Neural cell (in vitro differentiated cells): ENCODE measurements around the gene FAM8A1. TPM values are rescaled to one million over a fixed set of nuclear protein-coding genes. Genes with fewer than 3 reads are reported as not detected.

Source experiments
- H2AFZ ChIP-seq: fragments of 200-600, 300-800 bp; sonication (generic), shearing (Covaris generic); 2 replicates; pipeline ENCODE4 v1.6.0; 2014; ENCODE audit warnings: low read depth, mild to moderate bottlenecking, antibody characterized with exemption, low read length, moderate library complexity
- H3F3A ChIP-seq: fragments of 200-600 bp; shearing (Covaris generic); 2 replicates; pipeline ENCODE4 v1.6.1; 2016; ENCODE audit warnings: mild to moderate bottlenecking, moderate library complexity, mixed read lengths, antibody characterized with exemption, low read length; ENCODE audit not compliant: insufficient read depth, poor library complexity, severe bottlenecking
- H3K27ac ChIP-seq: fragments of 200-600, 300-800 bp; sonication (generic), shearing (Covaris generic); 2 replicates; pipeline ENCODE4 v1.5.1; 2014; ENCODE audit warnings: mild to moderate bottlenecking, low read length, moderate library complexity
- H3K27me3 ChIP-seq: fragments of 300-800, 200-600 bp; sonication (generic), shearing (Covaris generic); 2 replicates; pipeline ENCODE4 v1.6.0; 2014; ENCODE audit warnings: mild to moderate bottlenecking, low read depth, low read length, moderate library complexity; ENCODE audit not compliant: insufficient read depth
- H3K36me3 ChIP-seq: fragments of 300-800, 200-600 bp; sonication (generic), shearing (Covaris generic); 2 replicates; pipeline ENCODE4 v1.5.1; 2014; ENCODE audit warnings: mild to moderate bottlenecking, antibody characterized with exemption, low read length, moderate library complexity; ENCODE audit not compliant: insufficient read depth
- H3K4me2 ChIP-seq: fragments of 300-800, 200-600 bp; sonication (generic), shearing (Covaris generic); 2 replicates; pipeline ENCODE4 v1.6.0; 2014; ENCODE audit warnings: mild to moderate bottlenecking, low read length
- H3K4me3 ChIP-seq: fragments of 300-800, 200-600 bp; sonication (generic), shearing (Covaris generic); 2 replicates; pipeline ENCODE4 v1.5.1; 2014; ENCODE audit warnings: mild to moderate bottlenecking, low read length, moderate library complexity
- H3K79me2 ChIP-seq: fragments of 200-600 bp; shearing (Covaris generic); replicated peaks from 2 replicates; pipeline ENCODE4 v1.6.0; 2014; ENCODE audit warnings: mild to moderate bottlenecking, low read length, moderate library complexity; ENCODE audit not compliant: insufficient read depth
- H3K9ac ChIP-seq: fragments of 300-800, 200-600 bp; sonication (generic), shearing (Covaris generic); 2 replicates; pipeline ENCODE4 v1.6.1; 2016; ENCODE audit warnings: mild to moderate bottlenecking, low read length, mixed read lengths
- H3K9me2 ChIP-seq: fragments of 200-600 bp; shearing (Covaris generic); 2 replicates; pipeline ENCODE4 v1.6.1; 2016; ENCODE audit warnings: mild to moderate bottlenecking, low read length, mixed read lengths; ENCODE audit not compliant: insufficient read depth
- H3K9me3 ChIP-seq: fragments of 200-600, 300-800 bp; sonication (generic), shearing (Covaris generic); 2 replicates; pipeline ENCODE4 v1.6.1; 2016; ENCODE audit warnings: mild to moderate bottlenecking, mixed run types, low read length, moderate library complexity, mixed read lengths
- H4K20me1 ChIP-seq: fragments of 200-600 bp; shearing (Covaris generic); 2 replicates; pipeline ENCODE4 v1.6.1; 2016; ENCODE audit warnings: mild to moderate bottlenecking, mixed run types; ENCODE audit not compliant: insufficient read depth
- CTCF ChIP-seq: fragments of 450-650 bp; IDR thresholded peaks from 2 replicates; pipeline ENCODE4 v1.5.1; 2014; ENCODE audit warnings: antibody characterized with exemption, mild to moderate bottlenecking, moderate library complexity; ENCODE audit not compliant: poor library complexity, severe bottlenecking
- EP300 ChIP-seq: fragments of 450-650 bp; conservative IDR thresholded peaks from 2 replicates; pipeline ENCODE4 v1.6.1; 2014; ENCODE audit warnings: antibody characterized with exemption, mild to moderate bottlenecking, moderate library complexity; ENCODE audit not compliant: poor library complexity, severe bottlenecking
- EZH2 ChIP-seq: fragments of 200-600, 300-800 bp; shearing (Covaris generic), sonication (generic); IDR thresholded peaks from 2 replicates; pipeline ENCODE4 v1.6.1; 2014; ENCODE audit warnings: antibody characterized with exemption, low read length, borderline replicate concordance, mild to moderate bottlenecking; ENCODE audit not compliant: insufficient read depth, poor library complexity, severe bottlenecking
- MXI1 ChIP-seq: fragments of 450-650 bp; conservative IDR thresholded peaks from 2 replicates; pipeline ENCODE4 v1.6.1; 2014; ENCODE audit warnings: antibody characterized with exemption, mild to moderate bottlenecking; ENCODE audit not compliant: poor library complexity, severe bottlenecking
- POLR2AphosphoS5 ChIP-seq: IDR thresholded peaks from 2 replicates; pipeline ENCODE4 v1.6.1; 2012
- RAD21 ChIP-seq: fragments of 450-650 bp; conservative IDR thresholded peaks from 2 replicates; pipeline ENCODE4 v1.6.1; 2014; ENCODE audit warnings: antibody characterized with exemption, mild to moderate bottlenecking, moderate library complexity
- SMC3 ChIP-seq: fragments of 450-650 bp; conservative IDR thresholded peaks from 2 replicates; pipeline ENCODE4 v1.6.1; 2014; ENCODE audit warnings: antibody characterized with exemption, mild to moderate bottlenecking, moderate library complexity; ENCODE audit not compliant: poor library complexity
- TAF1 ChIP-seq: IDR thresholded peaks from 2 replicates; pipeline ENCODE4 v1.6.1; 2012; ENCODE audit warnings: low read depth
- polyA plus RNA-seq: library from polyadenylated mRNA; depleted of rRNA; stranded (reverse); fragments of >200 nt; gene quantifications from 2 replicates; pipeline ENCODE4 v1.2.3, GENCODE V29; 2014
- TF ChIP-seq, protein P1 (sequence below): IDR thresholded peaks from 2 replicates; pipeline ENCODE4 v1.6.1; 2012; ENCODE audit warnings: borderline replicate concordance

Gene FAM8A1
- polyA plus RNA-seq, 1 donor from 2014 or later, result 48.0 TPM

- Histone ChIP-seq H4K20me1 (no peaks in the 10 kb centered on the region), H3K36me3 (no peaks in the 10 kb centered on the region), H3K27me3 (no peaks in the 10 kb centered on the region), H2AFZ (no peak overlapping the region), H3K4me2 (no peak overlapping the region), H3K9me2 (no peaks in the 10 kb centered on the region), H3K9ac (no peak overlapping the region), H3K4me3 (no peak overlapping the region), H3F3A (no peaks in the 10 kb centered on the region), H3K27ac (no peak overlapping the region), H3K9me3 (no peaks in the 10 kb centered on the region), H3K79me2 (no peaks in the 10 kb centered on the region)
- TF ChIP-seq EZH2 (no peak), EP300 (no peak)
These were observed 12.1 kb upstream of the FAM8A1 start for GRCh38 chr6:17588011-17588410.

- no peak overlapping the region for H3K9ac ChIP-seq
- no peak overlapping the region for H3K4me2 ChIP-seq
- H4K20me1 ChIP-seq, result no peaks in the 10 kb centered on the region
- H3K27ac ChIP-seq, result no peak overlapping the region
- TF ChIP-seq RAD21 (no peak), EZH2 (no peak), CTCF (no peak), SMC3 (no peak), MXI1 (no peak), EP300 (no peak), TAF1 (no peak), POLR2AphosphoS5 (no peak)
- TF ChIP-seq, protein P1, sequence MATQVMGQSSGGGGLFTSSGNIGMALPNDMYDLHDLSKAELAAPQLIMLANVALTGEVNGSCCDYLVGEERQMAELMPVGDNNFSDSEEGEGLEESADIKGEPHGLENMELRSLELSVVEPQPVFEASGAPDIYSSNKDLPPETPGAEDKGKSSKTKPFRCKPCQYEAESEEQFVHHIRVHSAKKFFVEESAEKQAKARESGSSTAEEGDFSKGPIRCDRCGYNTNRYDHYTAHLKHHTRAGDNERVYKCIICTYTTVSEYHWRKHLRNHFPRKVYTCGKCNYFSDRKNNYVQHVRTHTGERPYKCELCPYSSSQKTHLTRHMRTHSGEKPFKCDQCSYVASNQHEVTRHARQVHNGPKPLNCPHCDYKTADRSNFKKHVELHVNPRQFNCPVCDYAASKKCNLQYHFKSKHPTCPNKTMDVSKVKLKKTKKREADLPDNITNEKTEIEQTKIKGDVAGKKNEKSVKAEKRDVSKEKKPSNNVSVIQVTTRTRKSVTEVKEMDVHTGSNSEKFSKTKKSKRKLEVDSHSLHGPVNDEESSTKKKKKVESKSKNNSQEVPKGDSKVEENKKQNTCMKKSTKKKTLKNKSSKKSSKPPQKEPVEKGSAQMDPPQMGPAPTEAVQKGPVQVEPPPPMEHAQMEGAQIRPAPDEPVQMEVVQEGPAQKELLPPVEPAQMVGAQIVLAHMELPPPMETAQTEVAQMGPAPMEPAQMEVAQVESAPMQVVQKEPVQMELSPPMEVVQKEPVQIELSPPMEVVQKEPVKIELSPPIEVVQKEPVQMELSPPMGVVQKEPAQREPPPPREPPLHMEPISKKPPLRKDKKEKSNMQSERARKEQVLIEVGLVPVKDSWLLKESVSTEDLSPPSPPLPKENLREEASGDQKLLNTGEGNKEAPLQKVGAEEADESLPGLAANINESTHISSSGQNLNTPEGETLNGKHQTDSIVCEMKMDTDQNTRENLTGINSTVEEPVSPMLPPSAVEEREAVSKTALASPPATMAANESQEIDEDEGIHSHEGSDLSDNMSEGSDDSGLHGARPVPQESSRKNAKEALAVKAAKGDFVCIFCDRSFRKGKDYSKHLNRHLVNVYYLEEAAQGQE, result no peak
- no peaks in the 10 kb centered on the region for H3K36me3 ChIP-seq
- H3K27me3 ChIP-seq, result no peaks in the 10 kb centered on the region
- H3F3A ChIP-seq, result no peaks in the 10 kb centered on the region
- H3K79me2 ChIP-seq, result no peaks in the 10 kb centered on the region
- H3K9me3 ChIP-seq, result no peaks in the 10 kb centered on the region
- no peaks in the 10 kb centered on the region for H3K9me2 ChIP-seq
- H2AFZ ChIP-seq, result no peak overlapping the region
- H3K4me3 ChIP-seq, result no peak overlapping the region
These were observed 10.6 kb upstream of the FAM8A1 start for GRCh38 chr6:17589406-17590096.
